Measurements from ENCODE around the gene BBOX1.
"Not testable (repeated sequence)": the region's sequence is repeated elsewhere in the genome, so short reads cannot be mapped to it uniquely, and the experiment has no call there.

BBOX1 gene

GRCh38 chr11:26997378-26997777 is 43.2 kb upstream of the BBOX1 start:
- CTCF ChIA-PET = no interaction called here
- no peak for DNase-seq (ENCODE audit: low spot score)
- no peak for TF ChIP-seq CTCF (conservative IDR thresholded peaks at IDR 0.05; ENCODE audit: low read depth)
- no peak overlapping the region for H3K27ac ChIP-seq
- POLR2A ChIA-PET (ENCODE audit: low non-redundant PET) = no interaction called here

GRCh38 chr11:27001136-27001730 is 39.4 kb upstream of the BBOX1 start:
- CTCF ChIA-PET = interaction anchor here (0.6 kb wide), 1 partner anchor 365 kb away, joined by 3 read pairs; no protein-coding TSS in a partner anchor
- DNase-seq (ENCODE audit: low spot score); POLR2A ChIA-PET (ENCODE audit: low non-redundant PET): not testable (repeated sequence)
- H3K27ac ChIP-seq = 0 out of 2 replicates have a peak overlapping the region, but pooled peaks have one; percentile 30

GRCh38 chr11:27002431-27002830 is 38.2 kb upstream of the BBOX1 start:
- no peak overlapping the region for H3K27ac ChIP-seq
- no peak for TF ChIP-seq CTCF (conservative IDR thresholded peaks at IDR 0.05; ENCODE audit: low read depth)
- CTCF ChIA-PET = interaction anchor here (0.7 kb wide), 1 partner anchor 27 kb away, joined by 7 read pairs; no protein-coding TSS in a partner anchor
- POLR2A ChIA-PET (ENCODE audit: low non-redundant PET) = no interaction called here
- no peak for DNase-seq (ENCODE audit: low spot score)

GRCh38 chr11:27002838-27003237 is 37.8 kb upstream of the BBOX1 start:
- ChIA-PET POLR2A (ENCODE audit: low non-redundant PET) (no interaction called here), CTCF (no interaction called here)
- TF ChIP-seq CTCF (conservative IDR thresholded peaks at IDR 0.05; ENCODE audit: low read depth) = no peak
- DNase-seq (ENCODE audit: low spot score) = no peak
- no peak overlapping the region for H3K27ac ChIP-seq

GRCh38 chr11:27004103-27004502 is 36.5 kb upstream of the BBOX1 start:
- no peak for TF ChIP-seq CTCF (conservative IDR thresholded peaks at IDR 0.05; ENCODE audit: low read depth)
- ChIA-PET CTCF (no interaction called here), POLR2A (ENCODE audit: low non-redundant PET) (no interaction called here)
- DNase-seq (ENCODE audit: low spot score) = no peak
- H3K27ac ChIP-seq = no peak overlapping the region

- H3K27ac ChIP-seq = no peak overlapping the region
- DNase-seq (ENCODE audit: low spot score) = no peak
- ChIA-PET POLR2A (ENCODE audit: low non-redundant PET) (no interaction called here), CTCF (no interaction called here)
- no peak for TF ChIP-seq CTCF (conservative IDR thresholded peaks at IDR 0.05; ENCODE audit: low read depth)
Observed at GRCh38 chr11:27008811-27009535, 31.6 kb upstream of the BBOX1 start.

- CTCF ChIA-PET = no interaction called here
- POLR2A ChIA-PET (ENCODE audit: low non-redundant PET) = no interaction called here
- no peak for DNase-seq (ENCODE audit: low spot score)
- no peak overlapping the region for H3K27ac ChIP-seq
- no peak for TF ChIP-seq CTCF (conservative IDR thresholded peaks at IDR 0.05; ENCODE audit: low read depth)
Observed at GRCh38 chr11:27011560-27012233, 28.9 kb upstream of the BBOX1 start.
